Suprapubic skin (tissue), 4 donors: ENCODE results near the gene ASB6.

ENCODE experiments used
- EP300 ChIP-seq: sonication (generic); formaldehyde crosslinking; IDR thresholded peaks from one replicate; pipeline ENCODE4 v1.6.1; 2017; ENCODE audit warnings: antibody characterized with exemption
- POLR2A ChIP-seq, 2 donors: fragments of 450-650 bp; IDR thresholded peaks; one replicate each; pipeline ENCODE4 v1.6.1; 2017; ENCODE audit warnings: antibody characterized with exemption in 2 of 2, mild to moderate bottlenecking in 2 of 2, moderate library complexity in 2 of 2
- POLR2AphosphoS5 ChIP-seq, 3 donors: sonication (generic); formaldehyde crosslinking; IDR thresholded peaks; one replicate each; pipeline ENCODE4 v1.6.1; 2017; ENCODE audit warnings: antibody characterized with exemption in 3 of 3
- TF ChIP-seq, protein P1 (sequence below), 2 donors: fragments of 200-600 bp in 1 of 2; fragments of 450-650 bp in 1 of 2; sonication (generic) in 1 of 2; IDR thresholded peaks; one replicate each; pipeline ENCODE4 v1.5.1; 2016 to 2019; ENCODE audit warnings: antibody characterized with exemption in 2 of 2, mild to moderate bottlenecking in 1 of 2, moderate library complexity in 1 of 2

DNA sequence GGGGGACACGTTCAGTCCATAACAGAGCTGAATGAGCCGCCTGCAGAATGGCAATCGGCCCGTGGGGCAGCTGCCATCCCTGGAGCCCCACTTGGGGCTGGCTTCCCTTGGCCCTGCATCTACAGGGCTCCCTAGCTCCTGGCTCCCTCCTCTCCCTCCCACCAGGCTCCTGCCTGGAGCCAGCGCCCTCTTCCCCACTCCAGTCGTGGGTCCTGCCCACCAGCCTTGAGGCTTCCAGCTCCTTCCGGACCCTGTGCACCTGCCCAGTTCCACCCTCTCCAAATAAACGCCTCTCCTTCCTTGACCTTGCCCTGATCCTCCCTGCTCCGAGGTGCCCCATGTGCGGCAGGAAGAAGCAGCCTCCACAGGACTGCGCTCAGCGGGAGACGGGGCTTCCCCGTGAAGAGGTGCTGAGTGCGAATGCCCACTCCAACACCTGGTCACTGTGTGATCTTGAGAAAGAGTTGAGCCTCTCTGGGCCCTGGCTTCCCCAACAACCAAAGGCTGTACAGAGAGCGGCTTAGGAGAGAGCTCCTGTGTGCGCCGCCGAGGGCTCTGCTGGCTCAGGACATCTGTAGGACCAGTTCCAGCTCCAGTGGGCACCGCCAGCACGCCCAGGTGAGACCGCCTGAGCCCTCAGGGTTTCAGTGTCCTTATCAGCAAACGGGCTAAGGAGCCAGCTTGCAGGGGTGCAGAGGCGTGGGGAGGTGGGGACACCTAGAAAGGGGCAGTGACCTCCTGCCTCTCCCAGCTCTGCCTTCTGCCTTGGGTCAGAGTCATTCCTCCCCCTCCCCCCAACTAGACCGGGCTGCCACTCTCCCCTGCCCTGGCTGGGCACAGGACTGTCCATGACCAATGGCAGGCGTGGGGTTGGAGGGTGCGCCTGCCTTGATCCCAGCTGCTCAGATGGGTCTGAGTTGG, 33.1 kb downstream of the ASB6 start:
- TF ChIP-seq POLR2A (IDR thresholded peaks at IDR 0.05) (no peak), POLR2AphosphoS5 (IDR thresholded peaks at IDR 0.05) (no peak), EP300 (no peak)
- TF ChIP-seq, protein P1, sequence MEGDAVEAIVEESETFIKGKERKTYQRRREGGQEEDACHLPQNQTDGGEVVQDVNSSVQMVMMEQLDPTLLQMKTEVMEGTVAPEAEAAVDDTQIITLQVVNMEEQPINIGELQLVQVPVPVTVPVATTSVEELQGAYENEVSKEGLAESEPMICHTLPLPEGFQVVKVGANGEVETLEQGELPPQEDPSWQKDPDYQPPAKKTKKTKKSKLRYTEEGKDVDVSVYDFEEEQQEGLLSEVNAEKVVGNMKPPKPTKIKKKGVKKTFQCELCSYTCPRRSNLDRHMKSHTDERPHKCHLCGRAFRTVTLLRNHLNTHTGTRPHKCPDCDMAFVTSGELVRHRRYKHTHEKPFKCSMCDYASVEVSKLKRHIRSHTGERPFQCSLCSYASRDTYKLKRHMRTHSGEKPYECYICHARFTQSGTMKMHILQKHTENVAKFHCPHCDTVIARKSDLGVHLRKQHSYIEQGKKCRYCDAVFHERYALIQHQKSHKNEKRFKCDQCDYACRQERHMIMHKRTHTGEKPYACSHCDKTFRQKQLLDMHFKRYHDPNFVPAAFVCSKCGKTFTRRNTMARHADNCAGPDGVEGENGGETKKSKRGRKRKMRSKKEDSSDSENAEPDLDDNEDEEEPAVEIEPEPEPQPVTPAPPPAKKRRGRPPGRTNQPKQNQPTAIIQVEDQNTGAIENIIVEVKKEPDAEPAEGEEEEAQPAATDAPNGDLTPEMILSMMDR (IDR thresholded peaks at IDR 0.05): no peak
